Measurements from ENCODE around the gene MRPS16. TPM values are rescaled to one million over a fixed set of nuclear protein-coding genes. Genes with fewer than 3 reads are reported as not detected.

The MRPS16 gene
- total and polyA plus RNA-seq, 2 of the 13 experiments (the other 11 are each of a cell fraction or from before 2014, with no cell fraction given): 70.1 to 135 TPM

DNA sequence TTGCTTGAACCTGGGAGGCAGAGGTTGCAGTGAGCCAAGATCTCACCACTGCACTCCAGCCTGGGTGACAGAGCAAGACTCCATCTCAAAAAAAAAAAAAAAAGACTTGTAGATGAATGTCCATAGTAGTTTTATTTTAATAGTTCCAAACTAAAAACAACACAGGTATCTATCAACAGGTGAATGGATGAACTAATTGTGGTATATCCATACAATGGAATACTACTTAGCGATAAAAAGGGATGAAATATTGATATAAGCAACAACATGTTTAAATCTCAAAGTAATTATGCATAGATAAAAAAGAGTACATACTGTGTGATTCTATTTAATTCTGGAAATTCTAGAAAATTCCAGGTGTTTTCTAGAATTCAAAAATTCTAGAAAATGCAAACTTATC is 37.5 kb upstream of the MRPS16 start:
- no peaks in the 10 kb centered on the region for H3K27me3 ChIP-seq (ENCODE audit: control insufficient read depth in 1 of 2, insufficient read depth in 2 of 2, low read length in 2 of 2)
- ChIA-PET POLR2A (no interaction called here), CTCF (ENCODE audit: low intra/inter-chr PET ratio, low total read pairs) (no interaction called here)
- no peak for DNase-seq (ENCODE audit: low spot score)
- in situ Hi-C loops (cut with HindIII; ENCODE audit: extremely low pct_ligation_motif_present, low pct_unique_long_range_greater_than_20kb): no loop called here
- no peak overlapping the region for H3K4me2 ChIP-seq (ENCODE audit: low read depth, low read length)
- H3K79me2 ChIP-seq (ENCODE audit: insufficient read depth, low read length): no peaks in the 10 kb centered on the region
- TF ChIP-seq NFKB2 (CRISPR knock-in tag; IDR thresholded peaks at IDR 0.05; ENCODE audit: borderline replicate concordance) (no peak), ZSCAN12 (CRISPR knock-in tag; IDR thresholded peaks at IDR 0.05) (no peak), ZNF260 (CRISPR knock-in tag; IDR thresholded peaks at IDR 0.05; ENCODE audit: borderline replicate concordance, low read depth) (no peak), SMC3 (IDR thresholded peaks at IDR 0.05; ENCODE audit: low read length) (no peak), NFIC (IDR thresholded peaks at IDR 0.05; ENCODE audit: low read length) (no peak), ZNF225 (CRISPR knock-in tag; IDR thresholded peaks at IDR 0.05) (no peak), SOX5 (CRISPR knock-in tag; IDR thresholded peaks at IDR 0.05; ENCODE audit: borderline replicate concordance) (no peak), ZNF552 (CRISPR knock-in tag; IDR thresholded peaks at IDR 0.05; ENCODE audit: borderline replicate concordance) (no peak), SAP130 (CRISPR knock-in tag; IDR thresholded peaks at IDR 0.05; ENCODE audit: low read depth) (no peak)
- TF ChIP-seq, protein P1, sequence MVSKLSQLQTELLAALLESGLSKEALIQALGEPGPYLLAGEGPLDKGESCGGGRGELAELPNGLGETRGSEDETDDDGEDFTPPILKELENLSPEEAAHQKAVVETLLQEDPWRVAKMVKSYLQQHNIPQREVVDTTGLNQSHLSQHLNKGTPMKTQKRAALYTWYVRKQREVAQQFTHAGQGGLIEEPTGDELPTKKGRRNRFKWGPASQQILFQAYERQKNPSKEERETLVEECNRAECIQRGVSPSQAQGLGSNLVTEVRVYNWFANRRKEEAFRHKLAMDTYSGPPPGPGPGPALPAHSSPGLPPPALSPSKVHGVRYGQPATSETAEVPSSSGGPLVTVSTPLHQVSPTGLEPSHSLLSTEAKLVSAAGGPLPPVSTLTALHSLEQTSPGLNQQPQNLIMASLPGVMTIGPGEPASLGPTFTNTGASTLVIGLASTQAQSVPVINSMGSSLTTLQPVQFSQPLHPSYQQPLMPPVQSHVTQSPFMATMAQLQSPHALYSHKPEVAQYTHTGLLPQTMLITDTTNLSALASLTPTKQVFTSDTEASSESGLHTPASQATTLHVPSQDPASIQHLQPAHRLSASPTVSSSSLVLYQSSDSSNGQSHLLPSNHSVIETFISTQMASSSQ (IDR thresholded peaks at IDR 0.05; ENCODE audit: low read depth): no peak
- TF ChIP-seq, protein P1 (CRISPR knock-in tag; IDR thresholded peaks at IDR 0.05; ENCODE audit: borderline replicate concordance): no peak
- H2AFZ ChIP-seq (ENCODE audit: low read length): no peak overlapping the region
- H3K36me3 ChIP-seq (replicated peaks in 1 of 2; ENCODE audit: control insufficient read depth in 1 of 2, insufficient read depth in 2 of 2, low read length in 2 of 2): no peaks in the 10 kb centered on the region
- intact Hi-C loops (cut with micrococcal nuclease; ENCODE audit: unreplicated experiment): no loop called here
- 92% methylated on average over 1 of the region's 1 CpG for WGBS (ENCODE audit: low lambda C conversion rate)
- FAIRE-seq: no peak
- H3K9ac ChIP-seq (ENCODE audit: insufficient read depth, low read depth, low read length): no peak overlapping the region
- ATAC-seq: no peak
- H3K27ac ChIP-seq (ENCODE audit: extremely low read length, insufficient read depth, low read length): no peak overlapping the region
- H3K4me1 ChIP-seq (ENCODE audit: insufficient read depth, low read length): no peaks in the 10 kb centered on the region
- no peaks in the 10 kb centered on the region for H3K9me3 ChIP-seq (ENCODE audit: low read length)
- no peak overlapping the region for H3K4me3 ChIP-seq (replicated peaks in 1 of 3; ENCODE audit: insufficient read depth in 1 of 3, low read depth in 2 of 3, low read length in 3 of 3)
- no peaks in the 10 kb centered on the region for H4K20me1 ChIP-seq (ENCODE audit: insufficient read depth, low read length)
- BruUV-seq (replicated peaks): no TSS peak
